ENCODE measurements around the gene ERC1.
"Not testable (repeated sequence)": the region's sequence is repeated elsewhere in the genome, so short reads cannot be mapped to it uniquely, and the experiment has no call there.

Gene ERC1

GRCh38 chr12:1122786-1123185 lies 131.8 kb downstream of the ERC1 start:
- DNase-seq (ENCODE audit: low read depth in 2 of 2): no peak

DNA sequence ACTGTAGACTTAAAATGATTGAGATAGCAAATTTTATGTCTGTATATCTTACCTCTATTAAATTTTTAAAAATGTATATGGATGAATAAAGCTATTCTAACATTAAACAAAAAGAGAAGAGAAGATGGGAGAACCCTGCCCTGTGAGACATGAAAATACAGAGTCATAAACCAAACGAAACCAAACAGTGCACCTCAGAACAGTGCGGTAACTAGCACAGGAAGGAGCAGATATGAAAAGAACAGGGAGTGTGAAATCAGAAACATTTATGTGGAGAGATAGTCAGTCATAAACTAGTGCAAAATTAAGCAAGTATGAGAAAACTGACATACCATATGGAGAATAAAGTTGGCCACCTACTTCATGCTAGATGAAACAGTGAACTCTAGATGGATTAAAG lies 135.1 kb downstream of the ERC1 start:
- DNase-seq (ENCODE audit: low read depth in 2 of 2): no peak

DNA sequence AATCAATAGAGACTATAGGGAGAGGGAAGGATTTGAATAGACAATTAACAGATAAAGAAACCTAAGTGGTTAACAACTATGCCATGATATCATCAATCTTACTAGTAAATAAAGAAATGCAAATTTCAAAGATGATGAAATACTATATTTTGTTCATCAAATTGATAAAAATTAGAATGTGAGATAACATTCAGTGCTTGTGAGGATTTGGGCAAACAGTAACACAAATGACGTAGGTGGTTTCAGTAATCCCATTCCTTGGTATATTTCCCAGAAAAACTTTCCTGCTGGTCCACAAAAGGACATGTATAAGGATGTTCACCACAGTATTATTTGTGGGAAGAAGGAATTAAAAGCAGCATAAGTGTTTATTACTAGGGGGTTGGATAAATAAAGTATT lies 136.0 kb downstream of the ERC1 start:
- no peak for DNase-seq (ENCODE audit: low read depth in 2 of 2)

DNA sequence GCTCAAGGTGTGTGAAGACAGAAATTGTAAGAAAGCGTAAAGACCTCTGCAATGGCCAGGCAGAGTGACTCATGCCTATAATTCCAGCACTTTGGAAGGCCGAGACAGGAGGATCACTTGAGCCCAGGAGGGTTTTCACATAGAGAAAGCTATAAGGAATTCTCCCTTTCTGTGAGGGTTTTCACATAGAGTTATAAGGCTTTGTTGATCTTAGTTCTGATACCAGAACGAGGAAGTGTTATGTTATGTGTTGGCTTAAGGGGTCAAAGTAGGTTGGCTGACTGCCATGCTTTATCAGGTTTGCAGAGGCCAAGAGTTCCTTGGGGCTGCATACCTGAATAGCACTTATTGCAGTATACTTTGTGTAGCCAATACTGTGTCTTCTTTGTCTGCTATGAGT lies 139.1 kb downstream of the ERC1 start:
- DNase-seq (ENCODE audit: low read depth in 2 of 2): no peak

DNA sequence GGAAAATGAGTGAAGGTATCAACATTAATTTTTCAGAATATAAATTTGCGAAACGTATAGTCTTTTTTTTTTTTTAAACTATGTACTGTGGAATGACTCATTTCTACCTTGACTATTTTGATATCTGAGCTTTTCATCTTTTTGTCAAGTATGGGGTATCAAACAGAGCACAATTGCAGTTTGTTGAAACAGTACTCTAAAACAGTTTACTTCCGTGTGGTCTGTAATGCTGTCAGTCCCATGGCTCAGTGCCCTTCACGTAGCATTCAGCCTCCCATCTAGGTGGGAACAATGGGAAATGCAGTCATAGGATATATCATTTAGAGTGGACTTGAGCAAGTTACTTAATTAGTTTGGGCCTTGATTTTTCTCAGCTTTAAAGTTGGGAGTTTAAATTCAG lies 139.5 kb downstream of the ERC1 start:
- no peak for DNase-seq (ENCODE audit: low read depth in 2 of 2)

DNA sequence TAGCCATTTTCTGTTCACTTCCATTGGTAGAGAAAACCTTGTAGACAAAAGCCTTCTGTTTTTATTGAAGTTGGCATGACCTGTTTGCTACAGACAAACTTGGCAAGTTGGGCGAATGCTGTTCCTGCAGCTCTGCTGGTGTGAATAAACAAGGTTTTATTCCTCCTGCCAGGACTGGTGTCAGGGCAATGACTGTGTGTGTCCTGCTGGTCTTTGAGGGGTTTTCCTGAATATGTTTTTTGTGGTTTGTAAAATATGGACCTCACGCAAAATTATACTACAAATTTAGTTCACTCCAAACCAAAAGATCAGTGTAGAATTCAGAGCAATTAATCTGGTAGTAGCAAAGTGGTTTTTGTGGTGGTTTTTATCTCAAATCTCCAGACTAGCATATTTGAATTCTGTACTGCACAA lies 140.8 kb downstream of the ERC1 start:
- DNase-seq (ENCODE audit: low read depth in 2 of 2): no peak

DNA sequence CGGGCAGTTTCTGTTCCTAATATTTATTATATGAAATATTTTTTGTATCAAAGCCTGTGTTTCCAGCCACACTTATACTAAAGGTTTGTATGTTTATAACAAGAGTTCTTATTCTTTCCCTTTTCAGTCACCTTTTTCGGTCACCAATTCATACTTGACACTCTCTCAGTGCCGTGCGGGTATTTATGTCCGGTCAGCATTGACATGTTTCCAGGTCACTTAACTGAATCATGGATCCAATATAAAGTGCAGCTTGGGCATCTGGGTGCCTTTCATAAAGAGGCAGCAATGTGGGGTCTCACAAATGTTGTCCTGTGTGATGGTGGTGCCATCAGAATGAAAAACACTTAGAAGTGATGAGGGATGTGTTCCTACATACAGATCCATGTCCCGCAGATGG lies 141.3 kb downstream of the ERC1 start:
- no peak for DNase-seq (ENCODE audit: low read depth in 2 of 2)

DNA sequence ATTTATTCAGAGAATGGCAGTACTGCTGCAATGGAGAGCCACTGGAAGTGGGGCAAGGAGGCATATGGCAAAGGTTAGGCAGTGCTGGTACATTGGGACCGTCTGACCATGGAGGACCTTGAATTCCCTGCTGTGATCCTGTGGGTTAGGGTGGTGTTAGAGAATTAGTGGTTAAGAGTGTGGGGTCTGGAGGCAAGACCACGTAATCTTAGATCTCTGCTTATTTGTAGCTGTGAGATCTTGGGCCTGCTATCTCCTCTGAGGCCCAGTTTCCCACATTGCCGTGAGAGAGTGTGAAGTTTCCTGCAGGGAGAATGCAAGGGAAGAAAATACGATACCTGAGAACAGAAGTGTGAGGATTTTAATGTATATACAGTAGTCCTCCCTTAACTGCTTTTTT lies 147.7 kb downstream of the ERC1 start:
- no peak for DNase-seq (ENCODE audit: low read depth in 2 of 2)

DNA sequence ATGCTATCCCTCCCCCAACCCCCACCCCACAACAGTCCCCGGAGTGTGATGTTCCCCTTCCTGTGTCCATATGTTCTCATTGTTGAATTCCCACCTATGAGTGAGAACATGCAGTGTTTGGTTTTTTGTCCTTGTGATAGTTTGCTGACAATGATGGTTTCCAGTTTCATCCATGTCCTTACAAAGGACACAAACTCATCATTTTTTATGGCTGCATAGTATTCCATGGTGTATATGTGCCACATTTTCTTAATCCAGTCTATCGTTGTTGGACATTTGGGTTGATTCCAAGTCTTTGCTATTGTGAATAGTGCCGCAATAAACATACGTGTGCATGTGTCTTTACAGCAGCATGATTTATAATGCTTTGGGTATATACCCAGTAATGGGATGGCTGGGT lies 155.7 kb downstream of the ERC1 start:
- not testable (repeated sequence) for DNase-seq (ENCODE audit: low read depth in 2 of 2)

- DNase-seq (ENCODE audit: low read depth in 2 of 2): no peak
These were observed 156.8 kb downstream of the ERC1 start for GRCh38 chr12:1147821-1148220.

DNA sequence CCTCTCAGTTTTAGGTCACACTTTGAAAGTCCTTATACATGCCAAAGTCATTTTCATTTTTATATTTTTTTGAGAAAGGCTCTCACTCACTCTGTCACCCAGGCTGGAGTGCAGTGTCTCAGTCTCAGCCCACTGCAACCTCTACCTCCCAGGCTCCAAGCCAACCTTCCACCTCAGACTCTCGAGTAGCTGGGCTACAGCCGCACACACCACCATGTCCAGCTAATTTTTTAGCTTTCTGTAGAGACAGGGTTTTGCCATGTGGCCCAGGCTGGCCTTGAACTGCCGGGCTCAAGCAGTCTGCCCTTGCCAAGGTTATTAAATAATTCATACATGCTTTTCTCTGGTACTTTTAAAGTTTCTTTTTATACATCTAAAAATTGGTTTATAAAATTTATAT lies 166.0 kb downstream of the ERC1 start:
- no peak for DNase-seq (ENCODE audit: low read depth in 2 of 2)

DNA sequence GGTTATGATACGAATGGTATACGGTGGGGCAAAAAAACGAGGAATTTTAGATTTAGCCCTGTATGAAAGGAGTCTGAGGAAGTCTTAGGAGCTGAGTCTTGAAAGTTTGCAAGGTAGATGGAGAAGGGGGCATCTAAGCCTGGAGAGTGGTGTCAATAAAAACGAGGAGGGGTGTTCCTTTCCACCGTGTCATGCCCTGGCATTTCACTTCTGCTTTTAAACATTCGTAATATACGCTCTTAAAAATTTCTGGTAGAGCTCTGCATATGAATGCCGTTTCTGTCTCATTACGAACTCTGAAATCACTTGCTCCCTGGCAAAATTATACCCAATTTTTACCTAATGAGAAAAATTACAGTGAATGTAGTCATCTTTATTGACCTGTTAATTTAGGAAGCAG lies 170.2 kb downstream of the ERC1 start:
- no peak for DNase-seq (ENCODE audit: low read depth in 2 of 2)

GRCh38 chr12:1162081-1162760 lies 171.2 kb downstream of the ERC1 start:
- no peak for DNase-seq (ENCODE audit: low read depth in 2 of 2)

DNA sequence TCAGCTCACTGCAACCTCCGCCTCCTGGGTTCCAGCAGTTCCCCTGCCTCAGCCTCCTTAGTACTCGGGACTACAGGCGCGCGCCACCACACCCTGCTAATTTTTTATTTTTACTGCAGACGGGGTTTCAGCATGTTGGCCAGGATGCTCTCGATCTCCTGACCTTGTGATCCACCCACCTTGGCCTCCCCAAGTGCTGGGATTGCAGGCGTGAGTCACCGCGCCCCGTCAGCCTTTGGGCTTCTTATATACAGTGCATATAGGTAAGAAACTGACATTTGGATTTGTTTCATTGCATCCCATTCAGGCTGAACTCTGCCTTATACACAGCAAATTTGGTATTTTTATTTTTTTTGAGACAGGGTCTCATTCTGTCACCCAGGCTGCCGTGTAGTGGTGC lies 176.8 kb downstream of the ERC1 start:
- no peak for DNase-seq (ENCODE audit: low read depth in 2 of 2)

DNA sequence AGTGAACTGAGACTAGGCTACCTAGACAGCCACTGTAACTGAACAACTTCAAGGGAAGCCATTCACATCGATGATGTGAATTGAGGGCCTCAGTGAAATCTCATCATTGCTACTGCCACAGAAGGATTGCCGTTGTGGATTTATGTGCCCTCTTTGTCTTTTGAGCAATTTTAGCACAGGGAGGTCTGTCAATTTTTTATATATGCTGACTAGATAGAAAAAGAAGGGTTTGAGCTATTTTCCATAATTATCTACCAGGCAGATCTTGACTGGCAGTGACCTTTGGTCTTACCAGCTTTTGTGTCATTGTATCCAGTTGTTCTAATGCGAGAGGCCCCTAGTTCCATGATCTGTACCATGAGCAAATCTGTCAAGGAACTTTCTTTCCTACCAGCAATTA lies 179.4 kb downstream of the ERC1 start:
- DNase-seq (ENCODE audit: low read depth in 2 of 2): no peak

DNA sequence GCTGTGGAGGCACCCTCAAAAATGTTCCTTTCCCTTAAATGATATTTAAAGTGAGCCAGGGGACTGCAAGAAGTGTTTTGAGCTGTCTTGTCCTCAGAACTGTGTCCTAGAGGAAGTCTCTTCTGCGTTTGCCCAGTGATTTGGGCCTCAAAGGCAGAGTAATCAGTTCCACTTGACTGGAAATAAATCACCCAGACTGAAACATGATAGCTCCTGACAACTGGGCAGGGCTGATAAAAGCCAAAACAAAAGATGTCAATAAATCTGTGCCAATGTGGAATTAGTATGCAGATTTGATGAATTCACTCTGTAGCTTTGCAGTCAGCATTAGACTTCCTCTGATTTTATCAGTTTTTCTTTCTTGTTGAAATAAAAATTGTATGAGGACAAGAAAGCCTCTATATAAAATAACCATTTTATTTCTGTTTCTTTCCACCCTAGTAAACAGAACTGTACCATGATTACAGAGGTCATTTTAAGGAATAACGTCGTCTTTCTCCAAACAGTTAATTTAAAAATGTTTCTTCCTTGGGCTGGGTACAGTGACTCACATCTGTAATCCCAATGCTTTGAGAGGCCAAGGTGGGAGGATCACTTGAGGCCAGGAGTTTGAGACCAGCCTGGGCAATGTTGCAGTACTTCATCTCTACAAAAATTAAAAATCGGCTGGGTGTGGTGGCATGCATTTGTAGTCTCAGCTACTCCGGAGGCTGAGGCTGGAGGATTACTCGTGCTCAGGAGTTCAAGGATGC lies 180.8 kb downstream of the ERC1 start:
- DNase-seq (ENCODE audit: low read depth in 2 of 2): no peak

DNA sequence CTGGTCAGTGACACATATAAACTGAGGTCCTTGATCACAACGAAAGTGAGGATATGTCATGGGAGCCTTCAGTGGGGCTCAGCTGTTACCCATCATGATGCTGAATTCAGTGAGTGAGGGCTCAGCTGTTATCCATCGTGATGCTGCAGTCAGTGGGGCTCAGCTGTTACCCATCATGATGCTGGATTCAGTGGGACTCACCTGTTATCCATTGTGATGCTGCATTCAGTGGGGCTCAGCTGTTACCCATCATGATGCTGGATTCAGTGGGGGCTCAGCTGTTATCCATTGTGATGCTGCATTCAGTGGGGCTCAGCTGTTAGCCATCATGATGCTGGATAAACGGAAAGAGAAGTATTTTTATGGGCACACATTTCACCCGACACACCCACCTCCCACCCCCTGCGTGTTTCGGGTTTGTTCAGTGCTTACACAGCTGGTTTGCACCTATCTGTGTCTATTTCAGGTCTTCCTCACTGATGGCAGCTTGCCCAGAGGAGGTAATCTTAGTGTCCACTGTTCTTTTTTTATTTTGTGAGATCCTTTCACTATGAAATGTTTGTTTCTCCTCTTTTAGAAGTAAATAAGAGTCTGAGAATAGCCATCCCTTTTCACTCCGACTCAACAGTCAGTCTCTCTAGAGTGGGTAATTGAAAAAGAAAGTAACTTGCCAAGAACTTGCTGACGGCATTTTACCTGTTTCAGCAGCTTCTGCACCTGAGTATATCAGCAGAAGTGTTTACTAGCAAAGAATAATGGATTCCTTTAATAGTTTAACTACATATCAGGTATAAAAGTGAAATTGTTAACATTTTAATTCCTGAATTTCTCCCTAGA lies 183.0 kb downstream of the ERC1 start:
- DNase-seq (ENCODE audit: low read depth in 2 of 2): no peak

GRCh38 chr12:1174659-1175058 lies 183.6 kb downstream of the ERC1 start:
- no peak for DNase-seq (ENCODE audit: low read depth in 2 of 2)

- DNase-seq (ENCODE audit: low read depth in 2 of 2): no peak
These were observed 185.2 kb downstream of the ERC1 start for GRCh38 chr12:1176191-1176590.

- DNase-seq (ENCODE audit: low read depth in 2 of 2): no peak
These were observed 188.1 kb downstream of the ERC1 start for GRCh38 chr12:1179128-1179527.

DNA sequence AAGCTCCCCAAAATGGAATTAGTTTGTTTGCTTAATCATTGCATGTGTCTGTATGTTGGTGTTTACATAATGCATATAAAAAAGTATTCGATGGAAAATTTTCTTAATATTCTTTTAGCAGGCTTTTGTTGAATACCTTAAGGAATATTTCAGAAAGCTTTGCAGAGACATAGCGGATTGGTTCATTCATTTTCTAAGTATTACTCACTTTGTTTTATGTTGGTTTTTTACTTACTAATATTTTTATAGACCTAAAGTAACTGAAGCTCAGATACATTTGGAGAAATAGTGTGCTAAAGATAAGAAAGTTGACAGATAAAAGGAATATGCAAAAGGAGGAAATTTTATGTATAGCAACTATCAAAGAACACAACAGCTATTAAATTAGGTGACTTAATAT lies 191.0 kb downstream of the ERC1 start:
- no peak for DNase-seq (ENCODE audit: low read depth in 2 of 2)

DNA sequence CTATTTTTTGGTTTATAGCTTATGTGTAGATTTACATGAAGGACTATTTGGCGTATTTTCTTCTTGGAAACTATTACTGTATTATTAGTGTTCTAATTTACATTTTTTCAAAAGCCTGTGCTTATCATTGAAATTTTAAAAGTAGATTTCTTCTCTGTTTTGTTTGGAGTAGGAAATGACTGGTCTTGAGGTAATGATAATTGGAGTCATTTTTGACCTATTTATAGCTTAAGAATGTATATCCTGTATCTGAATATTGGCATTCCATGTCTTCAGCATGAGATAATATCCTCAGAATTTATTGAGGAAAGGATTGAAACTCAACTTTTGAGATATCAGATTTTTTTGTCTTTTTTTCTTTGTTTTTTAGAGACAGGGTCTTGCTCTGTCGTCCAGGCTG lies 193.4 kb downstream of the ERC1 start:
- DNase-seq (ENCODE audit: low read depth in 2 of 2): no peak
